H1 (cell line): ENCODE results near the gene COX14.

Experiments
- CHD2 ChIP-seq: IDR thresholded peaks from 2 replicates; pipeline ENCODE4 v1.6.1; 2012; ENCODE audit warnings: low read length, improper control_type of control experiment
- EP300 ChIP-seq, 2 experiments: IDR thresholded peaks; 1 replicate in 1 of 2; 2 replicates in 1 of 2; pipeline ENCODE4 v1.6.1; 2011 to 2012; ENCODE audit warnings: low read depth in 2 of 2, low read length in 2 of 2, mild to moderate bottlenecking in 2 of 2, borderline replicate concordance in 1 of 2, inconsistent platforms in 1 of 2, moderate library complexity in 1 of 2
- EZH2 ChIP-seq: fragments of 200-600 bp; sonication (generic); IDR thresholded peaks from 2 replicates; pipeline ENCODE4 v1.7.1; 2012; ENCODE audit warnings: low read depth, mild to moderate bottlenecking, moderate library complexity, low read length, inconsistent platforms; ENCODE audit not compliant: severe bottlenecking
- POLR2AphosphoS5 ChIP-seq: IDR thresholded peaks from 2 replicates; pipeline ENCODE4 v1.6.1; 2011; ENCODE audit warnings: low read depth, low read length
- POU5F1 ChIP-seq: IDR thresholded peaks from 2 replicates; pipeline ENCODE4 v1.6.1; 2011; ENCODE audit warnings: low read depth, mild to moderate bottlenecking, low read length, moderate library complexity
- RAD21 ChIP-seq, 2 experiments: IDR thresholded peaks in 1 of 2; conservative IDR thresholded peaks in 1 of 2; 2 replicates each; pipeline ENCODE4 v1.6.1; 2011; ENCODE audit warnings: low read depth in 2 of 2, low read length in 2 of 2, improper control_type of control experiment in 1 of 2, inconsistent platforms in 1 of 2, mild to moderate bottlenecking in 1 of 2, moderate library complexity in 1 of 2
- RBBP5 ChIP-seq: IDR thresholded peaks from 2 replicates; pipeline ENCODE4 v1.7.1; 2012; ENCODE audit warnings: low read depth, mild to moderate bottlenecking, inconsistent platforms, low read length, moderate library complexity, borderline replicate concordance
- SP1 ChIP-seq: IDR thresholded peaks from 2 replicates; pipeline ENCODE4 v1.6.1; 2011; ENCODE audit warnings: low read depth, low read length
- USF2 ChIP-seq: IDR thresholded peaks from 2 replicates; pipeline ENCODE4 v1.6.1; 2011; ENCODE audit warnings: low read length, improper control_type of control experiment
- YY1 ChIP-seq: IDR thresholded peaks from 2 replicates; pipeline ENCODE4 v1.6.1; 2011; ENCODE audit warnings: low read depth, mild to moderate bottlenecking, low read length
- ZNF274 ChIP-seq: IDR thresholded peaks from 2 replicates; pipeline ENCODE4 v1.7.0; 2012; ENCODE audit warnings: low read length, borderline replicate concordance; ENCODE audit errors: extremely low read depth
- TF ChIP-seq, protein P1 (sequence below): IDR thresholded peaks from 2 replicates; pipeline ENCODE4 v1.6.1; 2012; ENCODE audit warnings: inconsistent platforms
- TF ChIP-seq, protein P2 (sequence below), 3 experiments: IDR thresholded peaks; 1 replicate in 2 of 3; 2 replicates in 1 of 3; pipeline versions ENCODE4 v1.5.1 to v1.6.1; 2011; ENCODE audit warnings: low read length in 3 of 3, mild to moderate bottlenecking in 3 of 3, inconsistent platforms in 2 of 3, low read depth in 1 of 3, moderate library complexity in 1 of 3; ENCODE audit not compliant: insufficient read depth in 1 of 3; ENCODE audit errors: control extremely low read depth in 1 of 3
- TF ChIP-seq, protein P3 (sequence below): IDR thresholded peaks from 2 replicates; pipeline ENCODE4 v1.6.1; 2011; ENCODE audit warnings: low read depth, mild to moderate bottlenecking, low read length; ENCODE audit not compliant: insufficient read depth

- no peak for TF ChIP-seq SP1
- TF ChIP-seq, protein P1, sequence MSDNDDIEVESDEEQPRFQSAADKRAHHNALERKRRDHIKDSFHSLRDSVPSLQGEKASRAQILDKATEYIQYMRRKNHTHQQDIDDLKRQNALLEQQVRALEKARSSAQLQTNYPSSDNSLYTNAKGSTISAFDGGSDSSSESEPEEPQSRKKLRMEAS = no peak
- TF ChIP-seq YY1 = no peak
- TF ChIP-seq, protein P2, sequence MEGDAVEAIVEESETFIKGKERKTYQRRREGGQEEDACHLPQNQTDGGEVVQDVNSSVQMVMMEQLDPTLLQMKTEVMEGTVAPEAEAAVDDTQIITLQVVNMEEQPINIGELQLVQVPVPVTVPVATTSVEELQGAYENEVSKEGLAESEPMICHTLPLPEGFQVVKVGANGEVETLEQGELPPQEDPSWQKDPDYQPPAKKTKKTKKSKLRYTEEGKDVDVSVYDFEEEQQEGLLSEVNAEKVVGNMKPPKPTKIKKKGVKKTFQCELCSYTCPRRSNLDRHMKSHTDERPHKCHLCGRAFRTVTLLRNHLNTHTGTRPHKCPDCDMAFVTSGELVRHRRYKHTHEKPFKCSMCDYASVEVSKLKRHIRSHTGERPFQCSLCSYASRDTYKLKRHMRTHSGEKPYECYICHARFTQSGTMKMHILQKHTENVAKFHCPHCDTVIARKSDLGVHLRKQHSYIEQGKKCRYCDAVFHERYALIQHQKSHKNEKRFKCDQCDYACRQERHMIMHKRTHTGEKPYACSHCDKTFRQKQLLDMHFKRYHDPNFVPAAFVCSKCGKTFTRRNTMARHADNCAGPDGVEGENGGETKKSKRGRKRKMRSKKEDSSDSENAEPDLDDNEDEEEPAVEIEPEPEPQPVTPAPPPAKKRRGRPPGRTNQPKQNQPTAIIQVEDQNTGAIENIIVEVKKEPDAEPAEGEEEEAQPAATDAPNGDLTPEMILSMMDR (IDR thresholded peaks at IDR 0.05; ENCODE audit: control extremely low read depth in 1 of 3, insufficient read depth in 1 of 3, low read depth in 1 of 3, low read length in 3 of 3) = no peak
- no peak for TF ChIP-seq POU5F1
- no peak for TF ChIP-seq RAD21 (IDR thresholded peaks at IDR 0.05 in 1 of 2, conservative IDR thresholded peaks at IDR 0.05 in 1 of 2; ENCODE audit: low read depth in 2 of 2, low read length in 2 of 2)
- TF ChIP-seq ZNF274 = no peak
- TF ChIP-seq, protein P3, sequence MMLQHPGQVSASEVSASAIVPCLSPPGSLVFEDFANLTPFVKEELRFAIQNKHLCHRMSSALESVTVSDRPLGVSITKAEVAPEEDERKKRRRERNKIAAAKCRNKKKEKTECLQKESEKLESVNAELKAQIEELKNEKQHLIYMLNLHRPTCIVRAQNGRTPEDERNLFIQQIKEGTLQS = no peak
- no peak for TF ChIP-seq CHD2
- TF ChIP-seq EP300 (IDR thresholded peaks at IDR 0.05; ENCODE audit: borderline replicate concordance in 1 of 2, low read depth in 2 of 2, low read length in 2 of 2) = no peak
- no peak for TF ChIP-seq USF2
- no peak for TF ChIP-seq POLR2AphosphoS5
- TF ChIP-seq EZH2 = no peak
- no peak for TF ChIP-seq RBBP5
These were observed 8.7 kb upstream of the COX14 start for GRCh38 chr12:50103351-50103750.
